Fibroblast of villous mesenchyme (primary cell): ENCODE results near the gene MACROD2. TPM values are rescaled to one million over a fixed set of nuclear protein-coding genes. Genes with fewer than 3 reads are reported as not detected.

ENCODE experiments used
- DNase-seq: peaks from one replicate; pipeline ENCODE4 v3.0.0-alpha.2; 2010; ENCODE audit warnings: low read depth
- H3K4me3 ChIP-seq: 2 replicates; pipeline ENCODE4 v1.5.1; 2011; ENCODE audit warnings: low read depth, mild to moderate bottlenecking, low read length
- total RNA-seq: library from RNA; depleted of rRNA; stranded (reverse); fragments of >200 nt; gene quantifications from 2 replicates; pipeline ENCODE4 v1.2.3, GENCODE V29; 2012
- TF ChIP-seq, protein P1 (sequence below): IDR thresholded peaks from 2 replicates; pipeline ENCODE4 v1.5.1; 2012; ENCODE audit warnings: low read depth, mild to moderate bottlenecking, low read length; ENCODE audit not compliant: insufficient read depth

Gene MACROD2
- total RNA-seq, 1 donor, result 1.7 TPM

DNA sequence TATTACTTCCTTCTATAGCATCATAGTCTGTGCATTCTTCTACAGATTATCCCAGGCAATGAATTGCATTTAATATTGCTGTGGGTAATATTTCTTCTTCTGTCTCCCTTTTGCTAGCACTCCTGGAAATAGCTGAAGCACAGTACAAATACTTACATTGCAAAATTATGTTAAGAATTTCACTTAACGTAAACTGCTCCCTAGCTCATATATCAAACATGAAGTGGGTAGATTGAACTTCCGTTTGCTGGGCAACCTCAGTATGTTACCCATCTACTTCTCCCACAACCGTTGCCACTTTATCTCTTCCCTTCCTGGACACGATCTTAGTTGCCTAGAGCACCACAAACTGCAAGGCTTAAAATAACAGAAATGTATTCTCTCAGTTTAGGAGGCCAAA, 1614.6 kb downstream of the MACROD2 start:
- TF ChIP-seq, protein P1, sequence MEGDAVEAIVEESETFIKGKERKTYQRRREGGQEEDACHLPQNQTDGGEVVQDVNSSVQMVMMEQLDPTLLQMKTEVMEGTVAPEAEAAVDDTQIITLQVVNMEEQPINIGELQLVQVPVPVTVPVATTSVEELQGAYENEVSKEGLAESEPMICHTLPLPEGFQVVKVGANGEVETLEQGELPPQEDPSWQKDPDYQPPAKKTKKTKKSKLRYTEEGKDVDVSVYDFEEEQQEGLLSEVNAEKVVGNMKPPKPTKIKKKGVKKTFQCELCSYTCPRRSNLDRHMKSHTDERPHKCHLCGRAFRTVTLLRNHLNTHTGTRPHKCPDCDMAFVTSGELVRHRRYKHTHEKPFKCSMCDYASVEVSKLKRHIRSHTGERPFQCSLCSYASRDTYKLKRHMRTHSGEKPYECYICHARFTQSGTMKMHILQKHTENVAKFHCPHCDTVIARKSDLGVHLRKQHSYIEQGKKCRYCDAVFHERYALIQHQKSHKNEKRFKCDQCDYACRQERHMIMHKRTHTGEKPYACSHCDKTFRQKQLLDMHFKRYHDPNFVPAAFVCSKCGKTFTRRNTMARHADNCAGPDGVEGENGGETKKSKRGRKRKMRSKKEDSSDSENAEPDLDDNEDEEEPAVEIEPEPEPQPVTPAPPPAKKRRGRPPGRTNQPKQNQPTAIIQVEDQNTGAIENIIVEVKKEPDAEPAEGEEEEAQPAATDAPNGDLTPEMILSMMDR, result no peak
- no peak for DNase-seq
- H3K4me3 ChIP-seq, result no peak overlapping the region

DNA sequence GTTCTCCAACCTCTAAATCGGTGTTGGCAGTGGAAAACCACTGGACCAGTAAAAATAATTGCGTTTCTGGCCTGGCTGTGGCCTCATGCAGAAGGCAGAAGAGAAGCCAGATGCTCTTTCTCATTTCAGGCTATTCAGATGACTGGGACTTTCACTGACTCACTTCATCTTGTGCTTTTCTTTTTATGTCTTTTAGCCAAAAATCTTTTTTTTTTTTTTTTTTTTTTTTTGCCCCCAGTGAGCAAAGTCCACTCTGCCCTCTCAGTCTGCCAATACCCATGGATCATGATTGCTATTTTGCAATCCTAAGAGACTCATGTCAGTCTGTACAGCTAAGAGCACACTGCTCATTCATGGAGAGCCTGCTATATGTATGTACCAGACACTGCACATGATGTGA, 1615.5 kb downstream of the MACROD2 start:
- TF ChIP-seq, protein P1, result no peak
- H3K4me3 ChIP-seq, result no peak overlapping the region
- no peak for DNase-seq

DNA sequence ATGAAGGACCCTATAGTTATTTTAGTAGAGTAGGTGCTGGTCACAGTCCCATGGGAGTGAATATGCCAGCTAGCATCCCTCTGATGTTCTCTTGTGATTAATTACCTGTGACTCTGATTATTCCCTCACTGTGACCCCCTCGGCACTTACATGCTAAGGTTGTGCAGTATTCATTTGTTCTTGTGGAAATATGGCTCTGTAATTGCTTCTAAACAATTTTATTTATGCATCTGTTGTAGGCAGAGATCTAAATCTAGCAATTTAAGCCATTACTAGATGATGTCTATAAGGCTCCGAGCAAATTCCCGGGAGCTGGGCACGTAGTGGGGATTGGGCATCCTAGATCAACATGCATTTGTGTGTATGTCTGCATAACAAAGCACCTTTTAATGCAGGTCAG, 1616.2 kb downstream of the MACROD2 start:
- H3K4me3 ChIP-seq, result no peak overlapping the region
- TF ChIP-seq, protein P1, result no peak
- DNase-seq, result no peak

DNA sequence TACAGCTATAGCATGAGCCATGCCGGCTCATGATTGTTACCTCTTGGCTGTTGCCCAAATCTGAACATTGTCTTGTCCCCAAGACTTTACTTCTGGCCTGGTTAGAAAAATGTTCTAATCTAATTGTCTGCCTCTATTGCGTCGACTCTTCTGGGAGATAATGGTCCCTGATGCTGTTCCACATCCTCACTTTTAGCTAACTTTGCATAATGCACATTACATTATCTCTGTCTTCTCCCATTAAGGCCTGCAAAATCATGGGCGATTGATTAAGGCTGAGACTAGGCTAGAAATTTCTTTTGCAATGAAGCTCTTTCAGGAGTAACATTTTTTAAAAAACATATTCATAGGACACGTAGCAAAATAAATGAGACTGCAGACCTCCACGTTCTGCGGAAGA, 1616.9 kb downstream of the MACROD2 start:
- DNase-seq, result no peak
- TF ChIP-seq, protein P1, result no peak
- H3K4me3 ChIP-seq, result no peak overlapping the region

DNA sequence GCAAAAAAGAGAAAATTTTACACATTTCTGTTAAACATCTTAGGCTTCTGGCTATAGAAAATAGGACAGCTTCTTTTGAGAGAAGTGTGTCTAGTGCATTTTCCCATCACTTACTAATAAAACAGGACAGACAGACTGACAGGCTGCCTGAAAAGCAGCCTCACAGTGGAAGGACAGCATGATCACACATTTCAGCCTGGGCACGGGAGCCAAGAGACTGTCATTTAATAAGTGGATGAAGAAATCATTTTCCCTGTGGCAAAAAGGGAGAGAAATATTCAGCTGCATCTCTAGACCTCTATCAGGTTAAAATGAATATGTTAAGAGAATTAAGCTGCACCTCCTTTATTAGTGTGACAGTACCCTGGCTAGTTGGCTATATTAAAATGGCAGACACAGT, 1617.5 kb downstream of the MACROD2 start:
- no peak for DNase-seq
- TF ChIP-seq, protein P1, result no peak
- H3K4me3 ChIP-seq, result no peak overlapping the region

DNA sequence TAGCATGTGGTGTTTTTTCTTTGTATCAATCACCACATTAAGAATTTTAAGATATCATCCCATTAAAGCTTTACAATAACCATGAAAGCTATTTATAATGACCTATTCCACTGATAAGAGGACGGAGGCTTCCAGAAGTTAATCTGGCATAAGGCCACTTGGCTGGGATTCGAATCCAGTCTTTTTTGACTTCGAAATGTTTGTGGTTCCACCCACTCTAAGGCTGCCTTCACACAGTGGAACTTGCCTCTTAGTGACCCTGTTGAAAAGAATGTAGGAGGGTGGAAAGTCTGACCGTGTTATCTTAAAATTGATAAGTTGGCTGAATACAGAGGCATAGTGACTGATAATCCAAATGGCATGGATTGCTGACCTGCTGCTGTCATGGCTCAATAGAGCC, 1618.2 kb downstream of the MACROD2 start:
- DNase-seq, result no peak
- TF ChIP-seq, protein P1, result no peak
- H3K4me3 ChIP-seq, result no peak overlapping the region

DNA sequence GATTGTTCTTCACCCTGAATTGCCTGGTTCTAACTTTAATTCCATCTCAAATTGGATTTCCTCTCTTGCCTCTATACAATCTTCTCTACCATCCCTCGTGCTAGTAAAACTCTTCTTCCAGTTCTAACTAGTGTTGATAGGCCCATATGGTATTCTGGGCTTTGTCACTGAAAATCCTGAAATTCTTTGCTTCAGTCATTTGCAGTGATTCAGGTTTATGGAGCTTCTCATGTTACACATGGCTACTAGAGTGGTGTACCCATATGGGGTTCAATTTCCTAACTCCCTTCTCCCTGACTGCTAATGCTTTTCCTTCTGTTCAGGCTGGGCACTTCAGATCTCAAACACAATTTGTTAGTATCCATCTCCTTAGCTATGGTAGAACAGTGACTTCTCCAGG, 1621.3 kb downstream of the MACROD2 start:
- H3K4me3 ChIP-seq, result no peak overlapping the region
- TF ChIP-seq, protein P1, result no peak
- DNase-seq, result no peak
